GM12878 (cell line): ENCODE measurements around the gene SERINC5. TPM values are rescaled to one million over a fixed set of nuclear protein-coding genes. Genes with fewer than 3 reads are reported as not detected.

ENCODE experiments used
- ATF2 ChIP-seq: IDR thresholded peaks from 2 replicates; pipeline ENCODE4 v1.6.1; 2012; ENCODE audit warnings: low read length, inconsistent platforms
- CTCF ChIP-seq, 3 experiments: IDR thresholded peaks in 2 of 3; conservative IDR thresholded peaks in 1 of 3; 2 replicates each; pipeline ENCODE4 v1.5.1; 2011; ENCODE audit warnings: low read depth in 3 of 3, low read length in 3 of 3, mild to moderate bottlenecking in 3 of 3, control low read depth in 2 of 3, moderate library complexity in 2 of 3, inconsistent platforms in 1 of 3, mixed read lengths in 1 of 3; ENCODE audit not compliant: control insufficient read depth in 2 of 3, insufficient read depth in 1 of 3; ENCODE audit errors: extremely low read depth in 1 of 3
- E2F8 ChIP-seq: fragments of 450-650 bp; IDR thresholded peaks from 2 replicates; pipeline ENCODE4 v1.6.1; 2018; ENCODE audit warnings: mild to moderate bottlenecking, low read depth, moderate library complexity; ENCODE audit not compliant: partially characterized antibody
- FOS ChIP-seq: IDR thresholded peaks from 3 replicates; pipeline ENCODE4 v1.6.1; 2011; ENCODE audit warnings: borderline replicate concordance; ENCODE audit not compliant: insufficient read length; ENCODE audit errors: extremely low read depth
- FOXK2 ChIP-seq: fragments of 450-650 bp; IDR thresholded peaks from 2 replicates; pipeline ENCODE4 v1.6.1; 2017; ENCODE audit warnings: mild to moderate bottlenecking, moderate library complexity
- HDGF ChIP-seq: fragments of 450-650 bp; IDR thresholded peaks from 2 replicates; pipeline ENCODE4 v1.6.1; 2016; ENCODE audit warnings: antibody characterized with exemption
- IKZF1 ChIP-seq: fragments of 450-650 bp; conservative IDR thresholded peaks from 2 replicates; pipeline ENCODE4 v1.6.1; 2017; ENCODE audit warnings: antibody characterized with exemption, mild to moderate bottlenecking
- KDM1A ChIP-seq: fragments of 200-600 bp; sonication (generic); IDR thresholded peaks from 2 replicates; pipeline ENCODE4 v1.6.1; 2016; ENCODE audit warnings: borderline replicate concordance
- MEF2B ChIP-seq: fragments of 450-650 bp; IDR thresholded peaks from 2 replicates; pipeline ENCODE4 v1.6.1; 2018; ENCODE audit warnings: mild to moderate bottlenecking, moderate library complexity; ENCODE audit not compliant: partially characterized antibody, poor library complexity, severe bottlenecking
- SKIL ChIP-seq: fragments of 450-650 bp; IDR thresholded peaks from 2 replicates; pipeline ENCODE4 v1.6.1; 2017; ENCODE audit warnings: mild to moderate bottlenecking, low read depth, inconsistent platforms; ENCODE audit not compliant: poor library complexity, severe bottlenecking
- SPI1 ChIP-seq: IDR thresholded peaks from 2 replicates; pipeline ENCODE4 v1.6.1; 2011; ENCODE audit warnings: low read depth, mild to moderate bottlenecking, low read length, moderate library complexity, borderline replicate concordance; ENCODE audit not compliant: insufficient read depth
- STAT3 ChIP-seq: IDR thresholded peaks from 2 replicates; pipeline ENCODE4 v1.6.1; 2011; ENCODE audit warnings: low read depth, low read length, improper control_type of control experiment
- SUPT20H ChIP-seq: IDR thresholded peaks from 2 replicates; pipeline ENCODE4 v1.6.1; 2011; ENCODE audit warnings: low read depth, mild to moderate bottlenecking, low read length, moderate library complexity, borderline replicate concordance; ENCODE audit not compliant: control insufficient read depth
- ZNF217 ChIP-seq: fragments of 450-650 bp; IDR thresholded peaks from 2 replicates; pipeline ENCODE4 v1.6.1; 2017; ENCODE audit warnings: antibody characterized with exemption, mild to moderate bottlenecking
- ZSCAN29 ChIP-seq: fragments of 450-650 bp; IDR thresholded peaks from 2 replicates; pipeline ENCODE4 v1.6.1; 2017; ENCODE audit warnings: mild to moderate bottlenecking, moderate library complexity
- polyA plus RNA-seq, 11 experiments: library from polyadenylated mRNA; depleted of rRNA in 4 of 11; unstranded in 6 of 11; stranded (reverse) in 5 of 11; fragments of >200 nt; fragmentation: Nextera tagmentation in 4 of 11; fragmentation: Illumina TruSeq in 1 of 11; extraction: Ambion mirVana in 4 of 11; extraction: Trizol in 1 of 11; gene quantifications; 1 replicate in 1 of 11; 2 replicates in 10 of 11; pipeline versions ENCODE4 v1.2.1 to v1.2.3, GENCODE V29; 2011 to 2016; ENCODE audit warnings: inconsistent platforms in 2 of 11, missing spikeins in 2 of 11, low read depth in 1 of 11
- total RNA-seq, 4 experiments: library from RNA; depleted of rRNA in 3 of 4; stranded (reverse); fragments of >200 nt in 3 of 4; fragmentation: Illumina TruSeq in 1 of 4; extraction: Trizol in 1 of 4; gene quantifications; 2 replicates each; pipeline versions ENCODE4 v1.2.1 to v1.2.3, GENCODE V29; 2013 to 2021
- TF ChIP-seq, protein P1 (sequence below): IDR thresholded peaks from 2 replicates; pipeline ENCODE4 v1.6.1; 2012; ENCODE audit warnings: low read depth, low read length, improper control_type of control experiment
- TF ChIP-seq, protein P2 (sequence below): fragments of 150-350 bp; IDR thresholded peaks from 2 replicates; pipeline ENCODE4 v1.6.1; 2014; ENCODE audit warnings: mild to moderate bottlenecking, low read depth, low read length

SERINC5 gene
- total and polyA plus RNA-seq, 10 of the 15 experiments (the other 5 are each of a cell fraction or from before 2014, with no cell fraction given) = 0.66 to 7.0 (median 2.8) TPM

DNA sequence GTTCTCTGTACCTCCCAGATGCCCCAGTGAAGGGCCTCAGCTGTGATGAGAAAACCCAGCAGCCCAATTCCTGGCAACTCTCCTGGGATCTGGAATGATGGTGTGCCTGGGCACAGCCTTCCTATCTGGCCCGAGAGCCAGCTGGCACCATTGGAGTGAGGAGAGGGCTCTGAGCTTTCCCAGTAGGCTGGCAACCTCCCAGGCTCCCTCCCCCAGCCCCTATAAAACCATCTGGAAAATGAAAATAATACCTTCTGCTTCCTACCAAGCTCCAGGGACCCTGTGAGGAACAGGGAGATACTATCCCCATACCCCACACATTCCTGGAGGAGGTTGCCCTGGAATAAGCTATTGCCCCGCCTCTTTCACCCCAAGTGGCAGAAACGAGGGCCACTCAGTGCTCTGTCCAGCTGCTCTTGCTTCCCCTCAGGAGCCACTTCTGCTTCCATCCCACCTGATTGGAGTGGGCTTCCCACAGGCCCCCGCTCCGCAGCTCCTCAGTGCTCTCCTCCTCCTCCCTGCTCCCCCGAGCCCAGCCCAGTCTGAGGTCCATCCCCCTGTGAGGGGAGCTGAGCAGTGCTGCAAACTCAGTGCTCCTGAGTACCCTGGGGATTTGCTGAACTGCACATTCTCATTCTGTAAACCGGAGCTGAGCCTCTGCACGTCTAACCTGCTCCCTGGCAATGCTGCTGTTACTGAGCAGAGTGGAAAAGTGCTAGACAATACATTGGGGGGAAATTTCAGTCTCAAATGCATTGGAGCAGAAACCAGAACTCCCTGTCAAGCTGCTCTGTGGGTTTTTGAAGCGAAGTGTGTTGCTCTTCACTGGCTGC is 146.0 kb downstream of the SERINC5 start (continued):
- TF ChIP-seq E2F8 (no peak), FOS (no peak), MEF2B (peak; percentile 79), FOXK2 (no peak), SPI1 (no peak), CTCF (IDR thresholded peaks at IDR 0.05 in 2 of 3, conservative IDR thresholded peaks at IDR 0.05 in 1 of 3; ENCODE audit: control insufficient read depth in 2 of 3, extremely low read depth in 1 of 3, insufficient read depth in 1 of 3, low read depth in 3 of 3, low read length in 3 of 3) (no peak), SUPT20H (no peak), ZSCAN29 (no peak), ZNF217 (no peak), IKZF1 (peak; percentile 58), SKIL (peak; percentile 70), ATF2 (no peak), KDM1A (no peak), HDGF (0 out of 2 replicates have a peak, but pooled peaks have one; percentile 8), STAT3 (0 out of 2 replicates have a peak, but pooled peaks have one; percentile 31)
- TF ChIP-seq, protein P1, sequence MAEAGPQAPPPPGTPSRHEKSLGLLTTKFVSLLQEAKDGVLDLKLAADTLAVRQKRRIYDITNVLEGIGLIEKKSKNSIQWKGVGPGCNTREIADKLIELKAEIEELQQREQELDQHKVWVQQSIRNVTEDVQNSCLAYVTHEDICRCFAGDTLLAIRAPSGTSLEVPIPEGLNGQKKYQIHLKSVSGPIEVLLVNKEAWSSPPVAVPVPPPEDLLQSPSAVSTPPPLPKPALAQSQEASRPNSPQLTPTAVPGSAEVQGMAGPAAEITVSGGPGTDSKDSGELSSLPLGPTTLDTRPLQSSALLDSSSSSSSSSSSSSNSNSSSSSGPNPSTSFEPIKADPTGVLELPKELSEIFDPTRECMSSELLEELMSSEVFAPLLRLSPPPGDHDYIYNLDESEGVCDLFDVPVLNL = no peak
- TF ChIP-seq, protein P2, sequence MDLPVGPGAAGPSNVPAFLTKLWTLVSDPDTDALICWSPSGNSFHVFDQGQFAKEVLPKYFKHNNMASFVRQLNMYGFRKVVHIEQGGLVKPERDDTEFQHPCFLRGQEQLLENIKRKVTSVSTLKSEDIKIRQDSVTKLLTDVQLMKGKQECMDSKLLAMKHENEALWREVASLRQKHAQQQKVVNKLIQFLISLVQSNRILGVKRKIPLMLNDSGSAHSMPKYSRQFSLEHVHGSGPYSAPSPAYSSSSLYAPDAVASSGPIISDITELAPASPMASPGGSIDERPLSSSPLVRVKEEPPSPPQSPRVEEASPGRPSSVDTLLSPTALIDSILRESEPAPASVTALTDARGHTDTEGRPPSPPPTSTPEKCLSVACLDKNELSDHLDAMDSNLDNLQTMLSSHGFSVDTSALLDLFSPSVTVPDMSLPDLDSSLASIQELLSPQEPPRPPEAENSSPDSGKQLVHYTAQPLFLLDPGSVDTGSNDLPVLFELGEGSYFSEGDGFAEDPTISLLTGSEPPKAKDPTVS = no peak
